GM12891 (cell line): Measurements from ENCODE around the gene RAE1.

ENCODE experiments used
- POLR2A ChIP-seq: IDR thresholded peaks from 2 replicates; pipeline ENCODE4 v1.6.1; 2011; ENCODE audit warnings: low read depth, low read length, control low read depth
- SPI1 ChIP-seq: IDR thresholded peaks from 2 replicates; pipeline ENCODE4 v1.6.1; 2011; ENCODE audit warnings: low read depth, low read length, control low read depth

GRCh38 chr20:57412347-57413029 lies 61.4 kb downstream of the RAE1 start:
- TF ChIP-seq POLR2A (no peak), SPI1 (no peak)
